ENCODE results near the gene NDUFS5.

The NDUFS5 gene

DNA sequence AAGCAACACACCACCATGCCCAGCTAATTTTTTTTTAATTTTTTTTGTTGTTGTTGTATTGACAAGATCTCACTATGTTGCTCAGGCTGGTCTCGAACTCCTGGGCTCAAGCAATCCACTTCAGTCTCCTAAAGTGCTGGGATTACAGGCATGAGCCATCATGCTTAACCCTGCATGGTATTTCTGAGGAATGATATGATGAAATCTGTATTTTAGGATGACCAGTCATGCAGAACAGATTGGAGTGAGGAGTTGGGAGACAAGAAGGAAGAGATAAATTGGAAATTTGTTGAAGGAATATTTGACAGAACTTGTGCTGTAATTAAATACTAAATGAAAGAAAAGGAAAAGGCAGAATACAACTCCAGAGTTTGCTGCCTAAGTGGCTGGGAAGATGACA is 4.7 kb upstream of the NDUFS5 start:
- in situ Hi-C loops (cut with MboI; ENCODE audit: low pct_unique_long_range_greater_than_20kb, low sequenced_read_pairs, unreplicated experiment): no loop called here
- no peak for DNase-seq (ENCODE audit: low spot score)
- TF ChIP-seq, protein P1, sequence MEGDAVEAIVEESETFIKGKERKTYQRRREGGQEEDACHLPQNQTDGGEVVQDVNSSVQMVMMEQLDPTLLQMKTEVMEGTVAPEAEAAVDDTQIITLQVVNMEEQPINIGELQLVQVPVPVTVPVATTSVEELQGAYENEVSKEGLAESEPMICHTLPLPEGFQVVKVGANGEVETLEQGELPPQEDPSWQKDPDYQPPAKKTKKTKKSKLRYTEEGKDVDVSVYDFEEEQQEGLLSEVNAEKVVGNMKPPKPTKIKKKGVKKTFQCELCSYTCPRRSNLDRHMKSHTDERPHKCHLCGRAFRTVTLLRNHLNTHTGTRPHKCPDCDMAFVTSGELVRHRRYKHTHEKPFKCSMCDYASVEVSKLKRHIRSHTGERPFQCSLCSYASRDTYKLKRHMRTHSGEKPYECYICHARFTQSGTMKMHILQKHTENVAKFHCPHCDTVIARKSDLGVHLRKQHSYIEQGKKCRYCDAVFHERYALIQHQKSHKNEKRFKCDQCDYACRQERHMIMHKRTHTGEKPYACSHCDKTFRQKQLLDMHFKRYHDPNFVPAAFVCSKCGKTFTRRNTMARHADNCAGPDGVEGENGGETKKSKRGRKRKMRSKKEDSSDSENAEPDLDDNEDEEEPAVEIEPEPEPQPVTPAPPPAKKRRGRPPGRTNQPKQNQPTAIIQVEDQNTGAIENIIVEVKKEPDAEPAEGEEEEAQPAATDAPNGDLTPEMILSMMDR (IDR thresholded peaks at IDR 0.05; ENCODE audit: extremely low read depth, insufficient read depth, missing control alignments): no peak

DNA sequence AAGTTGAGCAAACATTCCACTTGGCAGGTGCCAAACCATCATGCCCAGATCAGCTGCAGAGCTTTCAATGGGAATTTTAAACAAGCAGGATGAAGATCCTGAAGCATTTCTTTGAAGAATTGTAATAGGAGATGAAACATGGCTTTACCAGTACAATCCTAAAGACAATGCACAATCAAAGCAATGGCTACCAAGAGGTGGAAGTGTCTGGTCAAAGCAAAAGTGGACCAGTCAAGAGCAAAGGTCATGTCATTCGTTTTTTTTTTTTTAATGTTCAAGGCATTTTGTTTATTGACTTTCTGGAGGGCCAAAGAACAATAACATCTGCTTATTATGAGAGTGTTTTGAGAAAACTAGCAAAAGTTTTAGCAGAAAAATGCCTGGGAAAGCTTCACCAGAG is 3.0 kb upstream of the NDUFS5 start:
- no peak for DNase-seq (ENCODE audit: low spot score)
- TF ChIP-seq, protein P1 (IDR thresholded peaks at IDR 0.05; ENCODE audit: extremely low read depth, insufficient read depth, missing control alignments): no peak
- in situ Hi-C loops (cut with MboI; ENCODE audit: low pct_unique_long_range_greater_than_20kb, low sequenced_read_pairs, unreplicated experiment): no loop called here

DNA sequence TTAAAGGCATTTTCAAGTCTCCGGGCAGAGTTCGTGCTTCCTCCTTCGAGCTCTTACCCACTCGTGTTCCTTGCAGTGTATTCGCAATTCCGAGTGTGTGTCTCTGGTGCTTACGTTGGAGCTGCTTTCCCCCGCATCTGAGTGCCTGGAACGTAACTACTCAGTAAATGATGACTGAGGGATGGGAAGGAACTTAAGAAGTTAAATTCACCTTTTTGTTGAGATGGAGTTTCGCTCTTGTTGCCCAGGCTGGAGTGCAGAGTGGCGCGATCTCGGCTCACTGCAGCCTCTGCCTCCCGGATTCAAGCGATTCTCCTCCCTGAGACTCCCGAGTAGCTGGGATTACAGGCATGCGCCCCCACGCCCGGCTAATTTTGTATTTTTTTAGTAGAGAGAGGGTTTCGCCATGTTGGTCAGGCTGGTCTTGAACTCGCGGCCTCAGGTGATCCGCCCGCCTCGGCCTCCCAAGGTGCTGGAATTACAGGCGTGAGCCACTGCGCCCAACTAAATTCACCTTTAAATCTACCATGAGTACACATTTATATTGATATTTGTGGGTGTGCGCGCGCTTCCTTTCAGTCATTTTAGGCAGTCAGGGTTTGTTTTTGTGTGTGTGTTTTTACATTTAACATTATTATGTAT is 837 bp downstream of the NDUFS5 start:
- TF ChIP-seq, protein P1 (IDR thresholded peaks at IDR 0.05; ENCODE audit: extremely low read depth, insufficient read depth, missing control alignments): no peak
- in situ Hi-C loops (cut with MboI; ENCODE audit: low pct_unique_long_range_greater_than_20kb, low sequenced_read_pairs, unreplicated experiment): no loop called here

DNA sequence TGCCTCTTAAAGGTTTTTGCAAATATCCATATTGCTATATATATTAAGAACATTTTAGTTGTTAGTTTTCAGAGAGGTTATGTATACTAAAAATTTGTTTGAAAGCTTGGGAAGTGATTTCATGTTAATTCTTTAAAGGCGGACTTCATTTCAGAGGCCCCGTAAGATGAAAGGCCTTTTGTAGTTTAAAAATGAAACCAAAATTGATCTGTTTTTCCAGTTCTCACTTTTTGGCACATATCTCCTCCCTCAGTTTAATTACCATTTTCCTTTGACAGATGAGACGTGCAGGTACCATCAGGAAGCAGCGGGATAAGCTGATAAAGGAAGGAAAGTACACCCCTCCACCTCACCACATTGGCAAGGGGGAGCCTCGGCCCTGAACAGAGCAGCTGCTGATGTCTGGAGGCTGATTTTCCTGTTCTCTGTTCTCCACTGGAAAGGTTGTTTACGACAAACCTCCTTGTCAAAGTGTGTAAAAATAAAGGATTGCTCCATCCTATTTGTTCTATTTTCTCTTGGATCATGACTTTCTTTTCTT is 8.0 kb downstream of the NDUFS5 start:
- DNase-seq (ENCODE audit: low spot score): no peak
- in situ Hi-C loops (cut with MboI; ENCODE audit: low pct_unique_long_range_greater_than_20kb, low sequenced_read_pairs, unreplicated experiment): no loop called here
- TF ChIP-seq, protein P1 (IDR thresholded peaks at IDR 0.05; ENCODE audit: extremely low read depth, insufficient read depth, missing control alignments): no peak

More for the DNA sequence above, 837 bp downstream of the NDUFS5 start:
- DNase-seq (ENCODE audit: low spot score): no peak

DNA sequence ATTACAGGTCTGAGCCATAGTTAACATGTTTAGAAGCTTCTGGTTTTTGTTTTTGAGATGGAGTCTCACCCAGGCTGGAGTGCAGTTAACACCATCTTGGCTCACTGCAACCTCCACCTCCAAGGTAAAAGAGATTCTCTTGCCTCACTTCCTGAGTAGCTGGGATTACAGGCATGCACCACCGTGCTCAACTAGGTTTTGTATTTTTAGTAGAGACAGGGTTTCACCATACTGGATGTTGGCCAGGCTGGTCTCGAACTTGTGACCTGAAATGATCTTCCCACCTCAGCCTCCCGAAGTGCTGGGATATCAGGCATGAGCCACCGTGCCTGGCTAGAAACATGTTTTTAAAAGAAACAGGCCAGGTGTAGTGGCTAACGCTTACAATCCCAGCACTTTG is 10.5 kb downstream of the NDUFS5 start:
- TF ChIP-seq, protein P1 (IDR thresholded peaks at IDR 0.05; ENCODE audit: extremely low read depth, insufficient read depth, missing control alignments): no peak
- in situ Hi-C loops (cut with MboI; ENCODE audit: low pct_unique_long_range_greater_than_20kb, low sequenced_read_pairs, unreplicated experiment): no loop called here
- no peak for DNase-seq (ENCODE audit: low spot score)

DNA sequence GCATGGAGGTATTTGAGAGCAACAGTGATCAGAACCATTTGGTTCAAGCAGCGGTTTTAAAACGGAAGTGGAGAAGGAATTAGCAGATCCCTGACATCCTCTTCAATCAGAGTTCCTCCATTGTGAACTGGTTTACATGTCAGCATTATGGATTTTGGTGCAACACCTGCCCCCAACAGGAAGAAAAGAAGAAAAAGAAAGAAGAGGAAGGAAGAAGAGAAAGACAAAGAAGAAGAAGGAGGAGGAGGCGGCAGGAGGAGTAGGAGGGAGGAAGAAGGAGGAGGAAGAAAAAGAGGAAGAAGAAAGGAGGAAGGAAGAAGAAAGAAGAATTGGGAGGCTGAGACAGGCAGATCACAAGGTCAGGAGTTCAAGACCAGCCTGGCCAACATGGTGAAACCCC is 17.4 kb downstream of the NDUFS5 start:
- in situ Hi-C loops (cut with MboI; ENCODE audit: low pct_unique_long_range_greater_than_20kb, low sequenced_read_pairs, unreplicated experiment): no loop called here
- no peak for DNase-seq (ENCODE audit: low spot score)
- TF ChIP-seq, protein P1 (IDR thresholded peaks at IDR 0.05; ENCODE audit: extremely low read depth, insufficient read depth, missing control alignments): no peak

Measured in GM13977 (cell line).